Ureter (tissue), 1 donor: Measurements from ENCODE around the gene SLC27A6. TPM values are rescaled to one million over a fixed set of nuclear protein-coding genes. Genes with fewer than 3 reads are reported as not detected.
"Not testable (repeated sequence)": the region's sequence is repeated elsewhere in the genome, so short reads cannot be mapped to it uniquely, and the experiment has no call there.

Experiments used
- DNase-seq: peaks from one replicate; pipeline ENCODE4 v3.0.0-alpha.2; 2020; ENCODE audit warnings: low spot score
- total RNA-seq: library from RNA; stranded (reverse); gene quantifications from one replicate; pipeline ENCODE4 v1.2.4, GENCODE V29; 2023
- donor health status: DM: yes; HTN: yes; CAD: no.

Gene SLC27A6
- total RNA-seq, 1 donor from 2014 or later: 7.1 TPM

- DNase-seq: no peak
Measured at GRCh38 chr5:129001841-129002526, 36.7 kb downstream of the SLC27A6 start.

DNA sequence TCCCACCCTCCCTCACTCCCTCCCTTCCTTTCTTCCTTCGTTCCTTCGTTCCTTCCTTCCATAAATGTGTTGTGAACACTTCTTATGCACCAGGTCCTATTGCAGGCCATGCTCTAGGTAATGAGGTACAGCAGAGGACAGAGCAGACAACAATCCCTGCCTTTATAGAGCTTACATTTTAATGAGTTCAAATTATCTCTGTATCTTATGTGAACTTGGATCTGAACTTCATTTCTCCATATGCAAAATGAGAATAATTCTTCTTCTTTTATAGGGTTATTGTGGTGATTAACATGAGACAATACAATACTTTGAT lies 37.2 kb downstream of the SLC27A6 start:
- no peak for DNase-seq

- no peak for DNase-seq
Measured at GRCh38 chr5:129003232-129003631, 37.9 kb downstream of the SLC27A6 start.

GRCh38 chr5:129014185-129014584 lies 48.9 kb downstream of the SLC27A6 start:
- no peak for DNase-seq

- no peak for DNase-seq
Measured at GRCh38 chr5:129018837-129019236, 53.5 kb downstream of the SLC27A6 start.

GRCh38 chr5:129019401-129019908 lies 54.2 kb downstream of the SLC27A6 start:
- no peak for DNase-seq

- no peak for DNase-seq
Measured at GRCh38 chr5:129020683-129021082, 55.4 kb downstream of the SLC27A6 start.

DNA sequence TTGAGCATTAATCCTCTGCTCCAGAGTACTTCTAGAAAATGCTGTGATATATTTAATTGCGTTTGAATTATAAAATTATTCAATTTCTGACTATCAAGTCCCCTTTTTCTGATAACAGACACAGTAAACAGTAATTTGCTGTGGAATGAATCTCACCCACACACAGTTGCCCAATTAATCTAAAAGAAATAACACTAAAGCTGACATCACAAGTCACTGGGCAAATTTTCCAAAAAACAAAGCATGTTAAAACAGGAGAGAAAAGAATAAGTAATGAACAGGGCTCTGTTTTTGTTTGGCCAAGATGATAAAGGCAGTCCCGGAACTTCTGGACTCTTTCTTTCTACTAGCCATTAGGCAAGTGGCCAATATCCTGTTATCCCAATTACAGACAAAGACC lies 56.5 kb downstream of the SLC27A6 start:
- no peak for DNase-seq

DNA sequence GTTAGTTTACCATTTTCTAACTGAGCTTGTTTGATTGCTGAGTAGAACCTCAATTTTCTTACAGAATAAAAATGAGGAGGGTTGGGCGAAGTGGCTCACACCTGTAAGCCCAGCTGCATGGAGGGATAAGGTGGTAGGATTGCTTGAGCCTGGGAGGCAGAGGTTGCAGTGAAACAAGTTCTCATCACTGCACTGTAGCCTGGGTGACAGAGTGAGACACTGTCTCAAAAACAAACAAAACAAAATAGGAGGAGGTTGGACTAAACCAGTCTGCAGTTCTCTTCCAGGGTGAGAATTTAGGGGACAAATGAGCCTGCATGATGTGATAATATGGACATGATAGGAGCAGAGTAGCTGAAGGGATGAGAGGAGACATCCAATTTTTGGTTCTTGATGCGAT lies 57.3 kb downstream of the SLC27A6 start:
- no peak for DNase-seq

- DNase-seq: no peak
Measured at GRCh38 chr5:129027260-129027659, 62.0 kb downstream of the SLC27A6 start.

GRCh38 chr5:129031886-129032683 lies 66.8 kb downstream of the SLC27A6 start:
- DNase-seq: no peak

DNA sequence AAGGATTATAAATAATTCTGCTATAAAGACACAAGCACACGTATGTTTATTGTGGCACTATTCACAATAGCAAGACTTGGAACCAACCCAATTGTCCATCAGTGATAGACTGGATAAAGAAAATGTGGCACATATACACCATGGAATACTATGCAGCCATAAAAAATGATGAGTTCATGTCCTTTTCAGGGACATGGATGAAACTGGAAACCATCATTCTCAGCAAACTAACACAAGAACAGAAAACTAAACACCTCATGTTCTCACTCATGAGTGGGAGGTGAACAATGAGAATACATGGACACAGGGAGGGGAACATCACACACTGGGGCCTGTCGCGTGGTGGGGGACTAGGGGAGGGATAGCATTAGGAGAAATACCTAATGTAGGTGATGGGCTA lies 71.0 kb downstream of the SLC27A6 start:
- DNase-seq: not testable (repeated sequence)

DNA sequence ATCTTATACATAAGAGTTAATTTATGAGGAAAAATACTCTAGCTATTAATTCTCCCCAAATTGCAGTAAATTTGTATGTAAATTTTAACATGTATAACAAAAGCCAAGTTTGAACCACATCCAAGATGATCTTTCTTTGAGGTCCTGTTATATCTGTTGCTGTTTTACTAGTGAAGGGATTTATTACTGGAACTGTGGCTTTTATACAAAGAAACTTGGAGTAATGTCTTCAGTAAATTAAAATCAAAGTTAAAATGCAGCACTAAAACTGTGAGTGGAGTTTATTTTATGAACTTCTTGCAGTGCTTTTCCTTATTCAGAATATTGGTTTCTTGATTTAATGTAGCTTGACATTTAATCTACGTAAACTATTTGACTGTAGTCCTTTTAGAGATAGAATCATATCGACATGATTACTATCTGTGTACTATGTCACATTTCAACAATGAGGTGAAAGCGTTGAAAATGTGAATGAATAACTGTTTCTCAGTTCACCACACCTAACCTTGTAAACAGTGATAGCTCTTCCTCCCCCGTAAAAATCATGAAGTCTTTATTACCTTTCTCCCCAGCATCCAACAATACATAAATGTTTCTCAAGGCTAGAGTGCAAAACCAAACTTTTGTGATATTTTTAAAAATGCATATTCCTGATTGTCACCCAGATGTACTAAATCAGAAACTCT lies 76.1 kb downstream of the SLC27A6 start:
- no peak for DNase-seq

GRCh38 chr5:129042306-129042705 lies 77.0 kb downstream of the SLC27A6 start:
- DNase-seq: no peak

GRCh38 chr5:129043894-129044293 lies 78.6 kb downstream of the SLC27A6 start:
- no peak for DNase-seq

DNA sequence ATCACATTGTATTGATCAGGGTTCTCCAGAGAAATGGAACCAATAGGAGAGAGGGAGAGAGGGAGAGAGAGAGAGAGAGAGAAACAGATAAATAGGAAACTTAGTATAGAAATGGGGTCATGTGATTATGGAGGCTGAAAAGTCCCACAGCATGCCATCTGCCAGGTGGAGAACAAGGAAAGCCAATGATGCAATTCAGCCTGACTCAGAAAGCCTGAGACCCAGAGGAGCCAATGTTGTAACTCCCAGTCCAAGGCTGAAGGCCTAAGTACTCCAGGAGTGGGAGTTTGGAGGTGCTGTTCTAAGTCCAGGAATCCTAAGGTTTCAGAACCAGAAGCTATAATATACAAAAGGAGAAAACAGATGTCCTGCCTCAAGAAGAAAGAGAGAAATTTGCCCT lies 80.9 kb downstream of the SLC27A6 start:
- DNase-seq: no peak

GRCh38 chr5:129048509-129048908 lies 83.2 kb downstream of the SLC27A6 start:
- no peak for DNase-seq

- no peak for DNase-seq
Measured at GRCh38 chr5:129049126-129049799, 84.0 kb downstream of the SLC27A6 start.

GRCh38 chr5:129051283-129051682 lies 86.0 kb downstream of the SLC27A6 start:
- DNase-seq: no peak

- no peak for DNase-seq
Measured at GRCh38 chr5:129053438-129053837, 88.2 kb downstream of the SLC27A6 start.

DNA sequence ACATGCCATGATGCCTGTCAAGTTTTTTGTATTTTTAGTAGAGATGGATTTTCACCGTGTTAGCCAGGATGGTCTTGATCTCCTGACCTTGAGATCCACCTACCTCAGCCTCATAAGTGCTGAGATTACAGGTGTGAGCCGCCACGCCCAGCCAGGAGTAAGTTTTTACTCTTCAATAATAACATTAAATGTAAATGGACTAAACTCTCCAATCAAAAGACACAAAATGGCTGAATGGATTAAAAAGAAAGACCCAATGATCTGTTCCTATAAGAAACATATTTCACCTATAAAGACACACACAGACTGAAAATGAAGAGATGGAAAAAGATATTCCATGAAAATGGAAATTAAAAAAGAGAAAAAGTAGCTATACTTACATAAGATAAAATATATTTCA lies 92.0 kb downstream of the SLC27A6 start:
- DNase-seq: no peak

GRCh38 chr5:129061849-129062248 lies 96.6 kb downstream of the SLC27A6 start:
- DNase-seq: no peak
